ENCODE data around the gene CARF.

CARF gene

GRCh38 chr2:202918860-202919259, 6.8 kb downstream of the CARF start:
- no peak overlapping the region for H3K27ac ChIP-seq
- no peak for TF ChIP-seq CTCF (conservative IDR thresholded peaks at IDR 0.05)

- no peak for TF ChIP-seq CTCF (conservative IDR thresholded peaks at IDR 0.05)
- no peak overlapping the region for H3K27ac ChIP-seq
Measured at GRCh38 chr2:202932425-202933138, 20.5 kb downstream of the CARF start.

- TF ChIP-seq CTCF (conservative IDR thresholded peaks at IDR 0.05), result no peak
- H3K27ac ChIP-seq, result no peak overlapping the region
Measured at GRCh38 chr2:202933139-202933510, 21.1 kb downstream of the CARF start.

- H3K27ac ChIP-seq, result no peak overlapping the region
- no peak for TF ChIP-seq CTCF (conservative IDR thresholded peaks at IDR 0.05)
Measured at GRCh38 chr2:202933958-202934357, 21.9 kb downstream of the CARF start.

- H3K27ac ChIP-seq, result no peak overlapping the region
- TF ChIP-seq CTCF (conservative IDR thresholded peaks at IDR 0.05), result no peak
Measured at GRCh38 chr2:202934456-202934855, 22.4 kb downstream of the CARF start.

GRCh38 chr2:202938960-202939359, 26.9 kb downstream of the CARF start:
- H3K27ac ChIP-seq, result no peak overlapping the region
- no peak for TF ChIP-seq CTCF (conservative IDR thresholded peaks at IDR 0.05)

- no peak overlapping the region for H3K27ac ChIP-seq
- TF ChIP-seq CTCF (conservative IDR thresholded peaks at IDR 0.05), result no peak
Measured at GRCh38 chr2:202941771-202942170, 29.7 kb downstream of the CARF start.
